ENCODE data around the gene INAFM2. TPM values are rescaled to one million over a fixed set of nuclear protein-coding genes. Genes with fewer than 3 reads are reported as not detected.
A peak's percentile ranks its signal among the peaks of the same experiment; 100 is the strongest.

Gene INAFM2
- total RNA-seq (12.4 TPM), polyA plus RNA-seq (ENCODE audit: insufficient read depth in 1 of 8, insufficient read length in 8 of 8, low replicate concordance in 1 of 8) (10 to 100 TPM; 10.7 to 16.7 (median 13.5) TPM)
- long read RNA-seq, donor 1, transcript INAFM2-202 (1 exons, 3,052 nt) = major isoform, 5 of 5 reads
- long read RNA-seq, donor 1, partial matches to known transcripts = 0 of 5 reads
- long read RNA-seq, donor 1, other reads (novel, unspliced or antisense) = 0 of 5 reads
- long read RNA-seq, donor 2, partial matches to known transcripts = 0 of 1 reads
- long read RNA-seq, donor 2, other reads (novel, unspliced or antisense) = 0 of 1 reads
- long read RNA-seq, donor 3, transcript INAFM2-202 (1 exons, 3,052 nt) = major isoform, 10 of 11 reads
- long read RNA-seq, donor 3, partial matches to known transcripts = 0 of 11 reads
- long read RNA-seq, donor 3, other reads (novel, unspliced or antisense) = 0 of 11 reads
- long read RNA-seq, donor 4, transcript INAFM2-202 (1 exons, 3,052 nt) = major isoform, 5 of 5 reads
- long read RNA-seq, donor 4, partial matches to known transcripts = 0 of 5 reads
- long read RNA-seq, donor 4, other reads (novel, unspliced or antisense) = 0 of 5 reads
- long read RNA-seq, donor 5, transcript INAFM2-202 (1 exons, 3,052 nt) = major isoform, 9 of 9 reads
- long read RNA-seq, donor 5, partial matches to known transcripts = 0 of 9 reads
- long read RNA-seq, donor 5, other reads (novel, unspliced or antisense) = 0 of 9 reads
- long read RNA-seq, donor 6, transcript INAFM2-202 (1 exons, 3,052 nt) = major isoform, 12 of 12 reads
- long read RNA-seq, donor 6, partial matches to known transcripts = 0 of 12 reads
- long read RNA-seq, donor 6, other reads (novel, unspliced or antisense) = 0 of 12 reads
- long read RNA-seq, donor 7, transcript INAFM2-202 (1 exons, 3,052 nt) = major isoform, 14 of 14 reads
- long read RNA-seq, donor 7, partial matches to known transcripts = 0 of 14 reads
- long read RNA-seq, donor 7, other reads (novel, unspliced or antisense) = 0 of 14 reads
- long read RNA-seq, donor 8, transcript INAFM2-202 (1 exons, 3,052 nt) = major isoform, 9 of 9 reads
- long read RNA-seq, donor 8, partial matches to known transcripts = 0 of 9 reads
- long read RNA-seq, donor 8, other reads (novel, unspliced or antisense) = 0 of 9 reads
- long read RNA-seq, donor 9, transcript INAFM2-202 (1 exons, 3,052 nt) = major isoform, 10 of 10 reads
- long read RNA-seq, donor 9, partial matches to known transcripts = 0 of 10 reads
- long read RNA-seq, donor 9, other reads (novel, unspliced or antisense) = 0 of 10 reads
- long read RNA-seq, donor 10, transcript INAFM2-202 (1 exons, 3,052 nt) = major isoform, 12 of 13 reads
- long read RNA-seq, donor 10, partial matches to known transcripts = 0 of 13 reads
- long read RNA-seq, donor 10, other reads (novel, unspliced or antisense) = 0 of 13 reads
- long read RNA-seq, donor 11, transcript INAFM2-202 (1 exons, 3,052 nt) = major isoform, 9 of 9 reads
- long read RNA-seq, donor 11, partial matches to known transcripts = 0 of 9 reads
- long read RNA-seq, donor 11, other reads (novel, unspliced or antisense) = 0 of 9 reads

DNA sequence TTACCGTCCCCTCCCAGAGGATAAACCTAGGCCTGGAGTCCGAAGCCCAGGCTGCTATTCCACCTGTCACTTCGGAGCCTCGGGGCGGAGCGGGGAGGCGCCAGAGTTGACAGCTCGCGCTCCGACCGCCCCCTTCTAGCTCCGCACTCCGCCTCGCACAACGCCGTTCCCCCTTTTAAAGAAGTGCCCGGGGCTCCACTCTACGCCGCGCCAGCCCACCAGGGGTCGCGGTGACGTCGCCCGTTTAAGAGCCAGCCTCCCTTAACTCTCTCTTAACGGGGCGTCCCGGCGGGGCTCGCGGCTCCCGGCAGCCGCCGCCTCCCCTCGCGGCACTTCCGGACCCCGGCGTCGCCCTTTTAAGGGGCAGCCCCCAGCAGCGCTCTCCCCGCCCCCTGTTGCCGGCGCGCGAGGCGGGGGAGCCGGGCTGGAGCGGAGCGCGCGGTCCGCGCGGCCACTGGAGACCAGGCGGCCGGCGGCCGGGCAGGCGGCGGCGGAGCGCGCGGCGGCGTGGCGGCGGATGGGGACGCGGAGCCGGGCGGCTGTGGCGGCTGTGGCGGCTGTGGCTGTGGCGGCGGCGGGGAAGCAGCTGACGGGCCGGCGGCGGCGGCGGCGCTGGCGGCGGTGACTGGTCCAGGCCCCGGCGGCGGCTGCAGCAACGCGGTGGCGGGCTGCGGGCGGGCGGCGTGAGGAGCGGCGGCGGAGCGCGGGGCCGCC is at the start of gene INAFM2:
INAFM2 (plus strand) TSS at position 454 of the 714 bp plus-strand sequence. CDS start 364 bp downstream, outside the sequence.
- peak; percentile 97 for DNase-seq
- Histone ChIP-seq H3K9me3 (replicated peaks; ENCODE audit: control insufficient read depth, low read depth, low read length) (no peaks in the 10 kb centered on the region), H3K27me3 (ENCODE audit: control insufficient read depth, insufficient read depth, low read length) (peaks cover 2% of the 10 kb centered on the region), H3K36me3 (ENCODE audit: control insufficient read depth, insufficient read depth, low read length) (peaks cover 3% of the 10 kb centered on the region), H3K4me1 (ENCODE audit: control insufficient read depth, insufficient read depth, low read length) (peaks cover 39% of the 10 kb centered on the region), H3K27ac (ENCODE audit: low read length) (peak within 1 kb of the TSS; percentile 82), H3K4me3 (ENCODE audit: low read length) (peak within 1 kb of the TSS; percentile 57)
- under 1% methylated on average over 100 of the region's 103 CpGs for WGBS (ENCODE audit: insufficient coverage)

DNA sequence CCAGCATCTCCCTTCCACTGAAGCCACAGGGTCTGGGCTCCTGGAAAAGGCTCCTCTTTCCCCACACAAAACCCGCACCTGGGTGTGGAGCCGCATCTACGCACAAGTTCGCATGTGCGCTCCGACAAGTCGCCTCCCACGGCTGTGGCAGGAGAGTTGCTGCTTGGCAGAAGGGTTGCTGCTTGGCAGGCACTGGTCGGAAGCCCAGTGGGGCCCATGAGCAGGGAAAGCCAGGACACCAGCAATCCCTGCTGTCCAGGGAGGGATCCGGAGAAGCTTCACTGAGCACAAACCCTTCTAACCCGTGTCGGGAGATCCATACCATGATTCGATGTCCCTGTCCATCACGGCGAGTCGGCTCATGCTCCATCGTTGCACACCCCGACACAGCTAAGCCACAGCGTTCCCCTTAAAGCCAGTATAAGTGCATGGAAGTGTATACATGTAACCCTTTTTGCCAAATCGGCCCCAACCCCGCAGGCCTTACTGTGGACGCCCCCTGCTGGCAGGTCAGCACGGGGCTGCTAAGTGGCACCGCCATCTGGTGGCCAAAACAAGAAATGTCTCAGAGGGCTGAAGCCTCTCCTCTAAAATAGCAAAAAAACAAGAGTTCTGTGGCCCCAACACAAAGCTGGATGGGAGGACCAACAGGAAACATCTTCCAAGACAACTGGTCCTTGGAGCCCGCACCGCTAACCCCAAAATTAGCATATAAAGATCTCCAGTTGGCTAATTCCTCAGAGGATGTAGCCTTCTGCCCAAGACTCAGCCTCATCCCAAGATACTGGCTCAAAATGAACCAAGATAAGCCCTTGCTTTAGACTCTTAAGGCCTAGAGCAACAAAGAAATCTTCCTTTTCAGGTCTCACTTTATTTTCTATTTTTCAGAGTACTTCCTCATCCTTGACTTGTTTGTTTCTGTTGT is 48.9 kb upstream of the INAFM2 start:
- WGBS (ENCODE audit: insufficient coverage) = 51% methylated on average over 14 of the region's 26 CpGs
- no peaks in the 10 kb centered on the region for H3K9me3 ChIP-seq (replicated peaks; ENCODE audit: control insufficient read depth, low read depth, low read length)
- no peak overlapping the region for H3K27ac ChIP-seq (ENCODE audit: low read length)
- H3K4me1 ChIP-seq (ENCODE audit: control insufficient read depth, insufficient read depth, low read length) = peaks cover 14% of the 10 kb centered on the region
- peaks cover 39% of the 10 kb centered on the region for H3K27me3 ChIP-seq (ENCODE audit: control insufficient read depth, insufficient read depth, low read length)
- no peaks in the 10 kb centered on the region for H3K36me3 ChIP-seq (ENCODE audit: control insufficient read depth, insufficient read depth, low read length)
- no peak overlapping the region for H3K4me3 ChIP-seq (ENCODE audit: low read length)
- peak; percentile 81 for DNase-seq

DNA sequence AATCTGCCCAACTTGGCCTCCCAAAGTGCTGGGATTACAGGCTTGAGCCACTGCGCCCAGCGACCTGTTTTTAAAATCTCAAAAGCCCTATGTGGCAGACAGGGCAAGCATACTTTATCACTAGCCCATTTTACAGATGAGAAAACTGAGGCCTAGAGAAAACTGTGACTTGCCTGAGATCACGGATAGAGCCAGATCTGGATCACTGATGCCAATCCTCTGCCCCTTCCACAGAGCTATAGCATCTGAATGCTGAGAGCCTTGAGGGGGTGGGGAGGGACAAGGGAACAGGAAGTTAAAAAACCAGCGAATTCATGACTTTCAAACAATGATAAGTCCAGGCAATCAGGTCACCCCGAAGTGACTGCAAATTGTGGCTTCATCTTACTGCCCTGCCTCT is 48.0 kb upstream of the INAFM2 start:
- 87% methylated on average over 3 of the region's 5 CpGs for WGBS (ENCODE audit: insufficient coverage)

DNA sequence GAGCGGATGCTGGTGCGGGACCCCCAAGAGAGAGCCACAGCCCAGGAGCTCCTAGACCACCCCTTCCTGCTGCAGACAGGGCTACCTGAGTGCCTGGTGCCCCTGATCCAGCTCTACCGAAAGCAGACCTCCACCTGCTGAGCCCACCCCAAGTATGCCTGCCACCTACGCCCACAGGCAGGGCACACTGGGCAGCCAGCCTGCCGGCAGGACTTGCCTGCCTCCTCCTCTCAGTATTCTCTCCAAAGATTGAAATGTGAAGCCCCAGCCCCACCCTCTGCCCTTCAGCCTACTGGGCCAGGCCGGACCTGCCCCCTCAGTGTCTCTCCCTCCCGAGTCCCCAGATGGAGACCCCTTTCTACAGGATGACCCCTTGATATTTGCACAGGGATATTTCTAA is 47.5 kb upstream of the INAFM2 start:
- Histone ChIP-seq H3K27me3 (ENCODE audit: control insufficient read depth, insufficient read depth, low read length) (peaks cover 50% of the 10 kb centered on the region), H3K9me3 (replicated peaks; ENCODE audit: control insufficient read depth, low read depth, low read length) (no peaks in the 10 kb centered on the region), H3K4me1 (ENCODE audit: control insufficient read depth, insufficient read depth, low read length) (peaks cover 18% of the 10 kb centered on the region), H3K36me3 (ENCODE audit: control insufficient read depth, insufficient read depth, low read length) (no peaks in the 10 kb centered on the region), H3K4me3 (ENCODE audit: low read length) (no peak overlapping the region), H3K27ac (ENCODE audit: low read length) (no peak overlapping the region)
- DNase-seq = no peak
- WGBS (ENCODE audit: insufficient coverage) = 88% methylated on average over 7 of the region's 7 CpGs

More for the DNA sequence above, 48.0 kb upstream of the INAFM2 start:
- Histone ChIP-seq H3K4me3 (ENCODE audit: low read length) (no peak overlapping the region), H3K36me3 (ENCODE audit: control insufficient read depth, insufficient read depth, low read length) (no peaks in the 10 kb centered on the region), H3K27me3 (ENCODE audit: control insufficient read depth, insufficient read depth, low read length) (peaks cover 46% of the 10 kb centered on the region), H3K4me1 (ENCODE audit: control insufficient read depth, insufficient read depth, low read length) (peaks cover 18% of the 10 kb centered on the region), H3K9me3 (replicated peaks; ENCODE audit: control insufficient read depth, low read depth, low read length) (no peaks in the 10 kb centered on the region), H3K27ac (ENCODE audit: low read length) (no peak overlapping the region)
- no peak for DNase-seq

DNA sequence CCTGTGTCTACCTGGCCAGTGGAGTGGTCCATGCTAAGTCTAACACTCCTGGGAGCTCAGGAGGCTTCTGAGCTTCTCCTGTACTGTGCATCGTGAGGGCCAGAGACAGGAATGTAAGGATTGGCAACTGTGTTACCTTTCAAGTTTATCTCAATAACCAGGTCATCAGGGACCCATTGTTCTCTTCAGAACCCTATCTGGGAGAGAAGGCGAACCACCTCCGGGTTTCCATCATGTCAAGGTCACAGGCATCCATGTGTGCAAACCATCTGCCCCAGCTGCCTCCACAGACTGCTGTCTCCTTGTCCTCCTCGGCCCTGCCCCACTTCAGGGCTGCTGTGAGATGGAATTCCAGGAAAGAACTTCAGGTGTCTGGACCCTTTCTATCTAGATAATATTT is 46.6 kb upstream of the INAFM2 start:
- H3K4me1 ChIP-seq (ENCODE audit: control insufficient read depth, insufficient read depth, low read length) = peaks cover 23% of the 10 kb centered on the region
- peaks cover 58% of the 10 kb centered on the region for H3K27me3 ChIP-seq (ENCODE audit: control insufficient read depth, insufficient read depth, low read length)
- no peaks in the 10 kb centered on the region for H3K9me3 ChIP-seq (replicated peaks; ENCODE audit: control insufficient read depth, low read depth, low read length)
- DNase-seq = no peak
- WGBS (ENCODE audit: insufficient coverage) = no CpG with 5 or more reads among the region's 4 CpGs
- H3K36me3 ChIP-seq (ENCODE audit: control insufficient read depth, insufficient read depth, low read length) = no peaks in the 10 kb centered on the region
- no peak overlapping the region for H3K27ac ChIP-seq (ENCODE audit: low read length)
- H3K4me3 ChIP-seq (ENCODE audit: low read length) = no peak overlapping the region

DNA sequence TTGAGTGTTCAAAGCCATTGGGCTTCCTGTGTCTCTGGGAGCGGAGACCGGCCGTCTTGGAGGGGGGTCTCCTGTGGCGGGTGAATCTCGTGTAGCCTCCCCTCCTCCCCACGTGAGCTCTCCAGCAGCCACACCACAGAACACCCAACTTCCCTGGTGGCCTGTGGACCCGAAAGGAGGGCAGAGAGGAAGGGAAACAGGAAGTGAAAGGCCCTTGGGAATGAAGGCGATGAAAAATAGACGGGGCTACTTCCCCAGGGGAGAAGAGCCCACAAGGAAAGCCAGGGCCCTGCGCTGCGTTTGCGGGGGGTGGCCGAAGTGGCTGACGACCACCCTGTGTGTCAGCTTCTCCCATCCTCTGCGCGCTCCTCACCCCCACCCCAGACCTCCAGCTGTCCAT is 46.0 kb upstream of the INAFM2 start:
- no peaks in the 10 kb centered on the region for H3K36me3 ChIP-seq (ENCODE audit: control insufficient read depth, insufficient read depth, low read length)
- DNase-seq = peak; percentile 62
- no peak overlapping the region for H3K4me3 ChIP-seq (ENCODE audit: low read length)
- peaks cover 63% of the 10 kb centered on the region for H3K27me3 ChIP-seq (ENCODE audit: control insufficient read depth, insufficient read depth, low read length)
- H3K9me3 ChIP-seq (replicated peaks; ENCODE audit: control insufficient read depth, low read depth, low read length) = no peaks in the 10 kb centered on the region
- H3K4me1 ChIP-seq (ENCODE audit: control insufficient read depth, insufficient read depth, low read length) = peaks cover 25% of the 10 kb centered on the region
- H3K27ac ChIP-seq (ENCODE audit: low read length) = no peak overlapping the region
- WGBS (ENCODE audit: insufficient coverage) = 18% methylated on average over 3 of the region's 16 CpGs

DNA sequence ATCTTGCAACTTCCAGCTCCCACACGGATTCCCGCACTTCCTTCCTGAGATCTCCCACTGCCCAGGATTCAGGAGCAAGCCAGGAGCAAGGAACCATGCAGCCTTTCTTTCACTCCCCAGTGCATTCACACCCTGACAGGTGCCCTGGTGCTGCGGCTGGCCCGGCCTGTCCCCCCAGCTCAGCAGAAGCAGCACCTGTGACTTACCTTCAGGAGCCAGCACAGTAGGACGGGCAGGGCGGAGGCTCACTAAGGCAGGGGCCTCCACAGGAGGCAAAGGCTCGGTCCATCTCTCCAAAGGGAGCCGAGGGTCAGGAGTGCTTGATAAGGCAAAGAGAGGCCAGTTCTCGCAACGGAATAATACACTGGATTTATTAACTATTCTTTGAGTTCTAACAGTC is 45.5 kb upstream of the INAFM2 start:
- Histone ChIP-seq H3K4me1 (ENCODE audit: control insufficient read depth, insufficient read depth, low read length) (peaks cover 30% of the 10 kb centered on the region), H3K27ac (ENCODE audit: low read length) (no peak overlapping the region), H3K27me3 (ENCODE audit: control insufficient read depth, insufficient read depth, low read length) (peaks cover 69% of the 10 kb centered on the region), H3K4me3 (ENCODE audit: low read length) (no peak overlapping the region), H3K36me3 (ENCODE audit: control insufficient read depth, insufficient read depth, low read length) (no peaks in the 10 kb centered on the region), H3K9me3 (replicated peaks; ENCODE audit: control insufficient read depth, low read depth, low read length) (no peaks in the 10 kb centered on the region)
- 58% methylated on average over 7 of the region's 10 CpGs for WGBS (ENCODE audit: insufficient coverage)
- no peak for DNase-seq

DNA sequence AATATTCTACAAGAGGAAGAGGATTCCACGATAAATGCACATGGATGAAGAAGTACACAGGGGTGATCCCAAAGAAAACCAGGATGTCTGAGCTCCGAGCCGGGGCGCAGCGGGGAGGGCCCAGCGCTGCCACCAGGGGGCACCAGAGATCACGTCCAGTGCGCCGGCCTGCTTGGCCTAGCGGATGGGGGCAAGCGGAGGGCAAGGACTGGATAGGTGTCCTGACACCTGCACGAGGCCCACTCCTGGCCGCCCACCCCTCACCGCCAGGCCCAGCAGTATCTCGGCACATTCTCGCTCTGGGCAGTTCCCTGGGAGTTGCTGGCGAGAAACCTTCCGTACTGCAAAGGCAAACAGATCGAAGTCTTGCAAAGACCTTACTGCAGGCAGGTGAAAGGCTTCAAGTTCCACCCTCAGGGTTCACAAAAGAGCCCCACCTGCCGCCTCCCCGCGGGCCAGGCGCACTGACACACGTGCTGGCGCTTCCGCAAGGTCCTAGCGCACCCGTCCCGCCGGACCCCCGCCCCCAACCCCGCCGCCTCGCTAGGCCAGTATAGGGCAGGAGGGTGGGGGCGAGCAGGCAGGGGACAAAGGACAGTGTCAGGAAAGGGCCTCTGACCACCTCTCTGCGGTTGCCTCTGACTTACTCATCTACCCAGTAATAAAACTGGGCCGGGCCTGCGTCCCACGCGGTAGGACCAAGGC is 43.9 kb upstream of the INAFM2 start:
- DNase-seq = peak; percentile 65
- 6% methylated on average over 39 of the region's 40 CpGs for whole genome bisulfite sequencing (ENCODE audit: insufficient coverage)
- Histone ChIP-seq H3K27ac (ENCODE audit: low read length) (no peak overlapping the region), H3K4me1 (ENCODE audit: control insufficient read depth, insufficient read depth, low read length) (peaks cover 36% of the 10 kb centered on the region), H3K9me3 (replicated peaks; ENCODE audit: control insufficient read depth, low read depth, low read length) (no peaks in the 10 kb centered on the region), H3K36me3 (ENCODE audit: control insufficient read depth, insufficient read depth, low read length) (no peaks in the 10 kb centered on the region), H3K27me3 (ENCODE audit: control insufficient read depth, insufficient read depth, low read length) (peaks cover 83% of the 10 kb centered on the region), H3K4me3 (ENCODE audit: low read length) (no peak overlapping the region)
